H1 (cell line): ENCODE measurements around the gene FOXI1. TPM values are rescaled to one million over a fixed set of nuclear protein-coding genes. Genes with fewer than 3 reads are reported as not detected.

Experiments
- CTCF ChIA-PET: fragments of 300-600 bp; sonication (Branson Sonifier 250); formaldehyde crosslinking; loops from one replicate; lab custom pipeline; 2021; ENCODE audit not compliant: partially characterized antibody; lab: Charles Lee
- POLR2A ChIA-PET: fragments of 300-600 bp; sonication (Branson Sonifier 250); formaldehyde crosslinking; loops from one replicate; lab custom pipeline; 2021; ENCODE audit warnings: inconsistent platforms; ENCODE audit not compliant: partially characterized antibody; lab: Charles Lee
- DNase-seq, 2 experiments: peaks; one replicate each; pipeline versions ENCODE4 v3.0.0 to v3.0.0-alpha.2; 2010 to 2022; ENCODE audit warnings: low spot score in 2 of 2, low read depth in 1 of 2, mixed read lengths in 1 of 2
- FAIRE-seq: peaks from 2 replicates; lab custom pipeline; 2011; peaks lifted over from hg19 to GRCh38; lab: Jason Lieb, UNC
- H2AFZ ChIP-seq: 2 replicates; pipeline ENCODE4 v1.8.1; 2012; ENCODE audit warnings: low read length, inconsistent platforms
- H2AK5ac ChIP-seq: 2 replicates; pipeline ENCODE4 v1.6.1; 2013; ENCODE audit warnings: low read depth, low read length
- H2BK120ac ChIP-seq: replicated peaks from 2 replicates; pipeline ENCODE3; 2013; ENCODE audit warnings: low read depth, low read length, inconsistent platforms
- H2BK12ac ChIP-seq: 2 replicates; pipeline ENCODE4 v1.6.1; 2013; ENCODE audit warnings: low read depth, low read length
- H2BK15ac ChIP-seq: 2 replicates; pipeline ENCODE4 v1.6.1; 2013; ENCODE audit warnings: low read length
- H2BK20ac ChIP-seq: 2 replicates; pipeline ENCODE4 v1.6.1; 2013; ENCODE audit warnings: low read length
- H2BK5ac ChIP-seq: 2 replicates; pipeline ENCODE4 v1.6.1; 2013; ENCODE audit warnings: low read depth, low read length
- H3K14ac ChIP-seq: 2 replicates; pipeline ENCODE4 v1.6.1; 2013; ENCODE audit warnings: inconsistent platforms; ENCODE audit not compliant: insufficient read length
- H3K18ac ChIP-seq: 2 replicates; pipeline ENCODE4 v1.6.1; 2013; ENCODE audit warnings: low read length; ENCODE audit errors: extremely low read depth
- H3K23ac ChIP-seq: 2 replicates; pipeline ENCODE4 v1.6.1; 2013; ENCODE audit warnings: inconsistent platforms; ENCODE audit not compliant: insufficient read length
- H3K23me2 ChIP-seq: 2 replicates; pipeline ENCODE4 v1.6.1; 2013; ENCODE audit warnings: low read depth, low read length
- H3K27ac ChIP-seq: 2 replicates; pipeline ENCODE4 v1.6.1; 2011; ENCODE audit warnings: low read depth, low read length, inconsistent platforms
- H3K27me3 ChIP-seq, 4 experiments: replicated peaks in 1 of 4; 1 replicate in 1 of 4; 2 replicates in 3 of 4; pipeline versions ENCODE4 v1.6.1 to v1.8.1; 2011 to 2013; ENCODE audit warnings: low read length in 3 of 4, mild to moderate bottlenecking in 3 of 4, inconsistent platforms in 2 of 4, mixed read lengths in 2 of 4, moderate library complexity in 1 of 4; ENCODE audit not compliant: control insufficient read depth in 3 of 4, insufficient read depth in 3 of 4; ENCODE audit errors: extremely low read depth in 1 of 4
- H3K36me3 ChIP-seq, 4 experiments: 2 replicates each; pipeline versions ENCODE4 v1.6.1 to v1.8.1; 2011 to 2013; ENCODE audit warnings: mild to moderate bottlenecking in 4 of 4, low read length in 3 of 4, moderate library complexity in 2 of 4, control low read depth in 1 of 4, inconsistent platforms in 1 of 4; ENCODE audit not compliant: insufficient read depth in 4 of 4, control insufficient read depth in 2 of 4
- H3K4ac ChIP-seq: replicated peaks from 2 replicates; pipeline ENCODE3; 2013; ENCODE audit warnings: low read length, low read depth, mixed read lengths, inconsistent platforms; ENCODE audit not compliant: insufficient read length
- H3K4me1 ChIP-seq, 4 experiments: replicated peaks in 1 of 4; 1 replicate in 1 of 4; 2 replicates in 3 of 4; pipeline versions ENCODE4 v1.6.1 to v1.8.1; 2011 to 2013; ENCODE audit warnings: low read length in 3 of 4, inconsistent platforms in 2 of 4, mixed read lengths in 1 of 4; ENCODE audit not compliant: insufficient read depth in 4 of 4, control insufficient read depth in 3 of 4
- H3K4me2 ChIP-seq, 2 experiments: 2 replicates each; pipeline versions ENCODE4 v1.6.1 to v1.8.1; 2011 to 2013; ENCODE audit warnings: low read depth in 2 of 2, low read length in 2 of 2, control low read depth in 1 of 2, inconsistent platforms in 1 of 2, mild to moderate bottlenecking in 1 of 2; ENCODE audit not compliant: insufficient read depth in 1 of 2
- H3K4me3 ChIP-seq, 4 experiments: fragments of 200-600, 300-600 bp in 1 of 4; sonication (generic), shearing (Covaris generic), sonication (Bioruptor Twin) in 1 of 4; 2 replicates each; pipeline versions ENCODE4 v1.5.1 to v1.8.1; 2011 to 2016; ENCODE audit warnings: low read length in 4 of 4, low read depth in 3 of 4, control low read depth in 2 of 4, inconsistent platforms in 2 of 4, mild to moderate bottlenecking in 2 of 4, mixed read lengths in 1 of 4, moderate library complexity in 1 of 4; ENCODE audit not compliant: insufficient read depth in 2 of 4; ENCODE audit errors: extremely low read depth in 1 of 4
- H3K56ac ChIP-seq: replicated peaks from 2 replicates; pipeline ENCODE3; 2013; ENCODE audit warnings: low read depth, mild to moderate bottlenecking, mixed read lengths, low read length, inconsistent platforms; ENCODE audit not compliant: insufficient read length
- H3K79me1 ChIP-seq: 2 replicates; pipeline ENCODE4 v1.6.1; 2013; ENCODE audit warnings: low read depth, low read length, control low read depth
- H3K79me2 ChIP-seq, 2 experiments: 2 replicates each; pipeline versions ENCODE4 v1.6.1 to v1.8.1; 2012 to 2013; ENCODE audit warnings: low read length in 2 of 2, mild to moderate bottlenecking in 2 of 2, inconsistent platforms in 1 of 2; ENCODE audit not compliant: insufficient read depth in 2 of 2, control insufficient read depth in 1 of 2
- H3K9ac ChIP-seq, 4 experiments: replicated peaks in 1 of 4; 1 replicate in 1 of 4; 2 replicates in 3 of 4; pipeline versions ENCODE4 v1.6.1 to v1.8.1; 2011 to 2013; ENCODE audit warnings: low read depth in 3 of 4, low read length in 3 of 4, control low read depth in 2 of 4, mild to moderate bottlenecking in 2 of 4, moderate library complexity in 2 of 4, inconsistent platforms in 1 of 4; ENCODE audit errors: extremely low read depth in 1 of 4
- H3K9me3 ChIP-seq, 2 experiments: 2 replicates each; pipeline versions ENCODE4 v1.6.1 to v1.8.1; 2012 to 2013; ENCODE audit warnings: mild to moderate bottlenecking in 2 of 2, moderate library complexity in 2 of 2, control low read depth in 1 of 2, inconsistent platforms in 1 of 2, low read depth in 1 of 2, low read length in 1 of 2, mixed read lengths in 1 of 2; ENCODE audit not compliant: insufficient read depth in 2 of 2
- H4K20me1 ChIP-seq, 2 experiments: replicated peaks in 1 of 2; 2 replicates each; pipeline versions ENCODE3 to v1.8.1; 2011 to 2013; ENCODE audit warnings: inconsistent platforms in 2 of 2, low read length in 2 of 2, mild to moderate bottlenecking in 1 of 2; ENCODE audit not compliant: insufficient read depth in 2 of 2, control insufficient read depth in 1 of 2
- H4K5ac ChIP-seq: 2 replicates; pipeline ENCODE4 v1.6.1; 2013; ENCODE audit warnings: low read length, low read depth, mixed read lengths, inconsistent platforms; ENCODE audit not compliant: insufficient read length
- H4K8ac ChIP-seq: 2 replicates; pipeline ENCODE4 v1.8.0; 2013; ENCODE audit warnings: mild to moderate bottlenecking, moderate library complexity, low read length, inconsistent platforms; ENCODE audit not compliant: insufficient read depth; ENCODE audit errors: extremely low read depth
- H4K91ac ChIP-seq: replicated peaks from 2 replicates; pipeline ENCODE3; 2013; ENCODE audit warnings: low read length, mixed read lengths, inconsistent platforms; ENCODE audit not compliant: insufficient read length
- BACH1 ChIP-seq: IDR thresholded peaks from 2 replicates; pipeline ENCODE4 v1.6.1; 2012; ENCODE audit warnings: low read length, improper control_type of control experiment
- BCL11A ChIP-seq, 2 experiments: IDR thresholded peaks; one replicate each; pipeline ENCODE4 v1.6.1; 2011; ENCODE audit warnings: low read depth in 2 of 2, low read length in 2 of 2, mild to moderate bottlenecking in 2 of 2
- CHD2 ChIP-seq: IDR thresholded peaks from 2 replicates; pipeline ENCODE4 v1.6.1; 2012; ENCODE audit warnings: low read length, improper control_type of control experiment
- CTCF ChIP-seq, 3 experiments: IDR thresholded peaks; 1 replicate in 2 of 3; 2 replicates in 1 of 3; pipeline versions ENCODE4 v1.5.1 to v1.6.1; 2011; ENCODE audit warnings: low read length in 3 of 3, mild to moderate bottlenecking in 3 of 3, inconsistent platforms in 2 of 3, low read depth in 1 of 3, moderate library complexity in 1 of 3; ENCODE audit not compliant: insufficient read depth in 1 of 3; ENCODE audit errors: control extremely low read depth in 1 of 3
- EGR1 ChIP-seq: IDR thresholded peaks from 2 replicates; pipeline ENCODE4 v1.6.1; 2011; ENCODE audit warnings: low read depth, low read length, borderline replicate concordance
- EZH2 ChIP-seq: fragments of 200-600 bp; sonication (generic); IDR thresholded peaks from 2 replicates; pipeline ENCODE4 v1.7.1; 2012; ENCODE audit warnings: low read depth, mild to moderate bottlenecking, moderate library complexity, low read length, inconsistent platforms; ENCODE audit not compliant: severe bottlenecking
- MAFK ChIP-seq: IDR thresholded peaks from 2 replicates; pipeline ENCODE4 v1.6.1; 2012; ENCODE audit warnings: low read depth, mild to moderate bottlenecking, improper control_type of control experiment, low read length
- NANOG ChIP-seq: IDR thresholded peaks from 2 replicates; pipeline ENCODE4 v1.6.1; 2011; ENCODE audit warnings: low read length, low read depth, mild to moderate bottlenecking, inconsistent platforms; ENCODE audit not compliant: insufficient read depth, poor library complexity, severe bottlenecking
- RBBP5 ChIP-seq: IDR thresholded peaks from 2 replicates; pipeline ENCODE4 v1.7.1; 2012; ENCODE audit warnings: low read depth, mild to moderate bottlenecking, inconsistent platforms, low read length, moderate library complexity, borderline replicate concordance
- SRF ChIP-seq: IDR thresholded peaks from 2 replicates; pipeline ENCODE4 v1.6.1; 2011; ENCODE audit warnings: mild to moderate bottlenecking, low read depth, low read length, moderate library complexity
- USF2 ChIP-seq: IDR thresholded peaks from 2 replicates; pipeline ENCODE4 v1.6.1; 2011; ENCODE audit warnings: low read length, improper control_type of control experiment
- WGBS, 2 experiments: shearing (Covaris generic) in 1 of 2; methylation state at CpG; one replicate each; pipeline versions ENCODE4 v1.1.6 to v1.1.7; 2013 to 2015; ENCODE audit warnings: low lambda C conversion rate in 2 of 2, mixed read lengths in 2 of 2, inconsistent platforms in 1 of 2, low coverage in 1 of 2, missing lambda C conversion rate in 1 of 2; ENCODE audit not compliant: insufficient replicate concordance in 2 of 2, insufficient coverage in 1 of 2, insufficient read length in 1 of 2; ENCODE audit errors: extremely low coverage in 1 of 2, missing lambda C conversion rate in 1 of 2; 5-methylcytosine and 5-hydroxymethylcytosine counted together
- polyA plus RNA-seq, 7 experiments: library from polyadenylated mRNA; depleted of rRNA in 3 of 7; stranded (reverse) in 5 of 7; unstranded in 2 of 7; fragments of >200 nt in 5 of 7; fragments of 200-250 nt in 2 of 7; gene quantifications; 1 replicate in 5 of 7; 2 replicates in 1 of 7; 4 replicates in 1 of 7; pipeline versions ENCODE4 v1.2.1 to v1.2.3, GENCODE V29; 2011 to 2013; ENCODE audit warnings: missing spikeins in 2 of 7, mixed read lengths in 2 of 7
- total RNA-seq: library from RNA; stranded (reverse); fragmentation: NEBNext Ultra II Directional; extraction: Animal tissue kit (Norgen Biotek cat#: 25700); gene quantifications from 2 replicates; pipeline ENCODE4 v1.2.1, GENCODE V29; 2021

The FOXI1 gene
- total and polyA plus RNA-seq, 2 of the 8 experiments (the other 6 are each of a cell fraction or from before 2014, with no cell fraction given), result not detected

- Histone ChIP-seq H4K8ac (no peak overlapping the region), H3K79me2 (no peaks in the 10 kb centered on the region), H4K5ac (no peak overlapping the region), H3K4me2 (no peak overlapping the region), H3K36me3 (no peaks in the 10 kb centered on the region), H3K27me3 (no peaks in the 10 kb centered on the region; a peak in 1 of 7 replicates), H3K14ac (no peak overlapping the region), H3K56ac (no peak overlapping the region), H3K4me1 (no peaks in the 10 kb centered on the region), H3K23me2 (no peaks in the 10 kb centered on the region), H4K20me1 (no peaks in the 10 kb centered on the region), H2BK5ac (no peak overlapping the region), H2BK120ac (no peak overlapping the region), H3K4ac (no peak overlapping the region), H2BK15ac (no peak overlapping the region), H3K27ac (no peak overlapping the region), H3K79me1 (no peaks in the 10 kb centered on the region), H2BK12ac (no peak overlapping the region), H2AFZ (no peak overlapping the region), H3K23ac (no peak overlapping the region), H3K18ac (no peak overlapping the region), H4K91ac (no peak overlapping the region), H2BK20ac (no peak overlapping the region), H3K9me3 (no peaks in the 10 kb centered on the region; a peak in 1 of 4 replicates), H2AK5ac (no peak overlapping the region), H3K9ac (no peak overlapping the region), H3K4me3 (no peak overlapping the region)
- FAIRE-seq (no peak), DNase-seq (peak in 1 of 2 experiments; percentile 11)
- CTCF ChIA-PET, result interaction anchor here (1.1 kb wide), 1 partner anchor 291 kb away, joined by 3 read pairs; no protein-coding TSS in a partner anchor
- WGBS, 2 experiments, result 88% methylated on average over 2 of the region's 2 CpGs; no CpG with 5 or more reads in 1 of the 2 experiments
- POLR2A ChIA-PET, result no interaction called here
- TF ChIP-seq MAFK (no peak), BACH1 (no peak), SRF (no peak), RBBP5 (no peak), NANOG (no peak), BCL11A (IDR thresholded peaks at IDR 0.05; ENCODE audit: low read depth in 2 of 2, low read length in 2 of 2) (no peak), EZH2 (no peak), USF2 (no peak), CTCF (IDR thresholded peaks at IDR 0.05; ENCODE audit: control extremely low read depth in 1 of 3, insufficient read depth in 1 of 3, low read depth in 1 of 3, low read length in 3 of 3) (no peak), EGR1 (no peak), CHD2 (no peak)
Observed at GRCh38 chr5:170143710-170144109, 38.0 kb downstream of the FOXI1 start.
